ENCODE data around the gene BOD1. TPM values are rescaled to one million over a fixed set of nuclear protein-coding genes. Genes with fewer than 3 reads are reported as not detected.
A peak's percentile ranks its signal among the peaks of the same experiment; 100 is the strongest.

BOD1 gene
- total and polyA plus RNA-seq, 2 donors (not counting 1 experiment from before 2014, with no cell fraction given) = 60.7 to 86.9 TPM

GRCh38 chr5:173567548-173567947, 48.9 kb downstream of the BOD1 start:
- Histone ChIP-seq H3K9ac (ENCODE audit: insufficient read depth, low read length) (no peak overlapping the region), H2AFZ (ENCODE audit: low read length) (no peak overlapping the region), H3K79me2 (ENCODE audit: control insufficient read depth, insufficient read depth, low read length) (no peaks in the 10 kb centered on the region), H3K4me2 (ENCODE audit: extremely low read depth, insufficient read depth, low read length) (no peak overlapping the region), H3K27ac (ENCODE audit: insufficient read depth, low read length) (no peak overlapping the region), H3K27me3 (ENCODE audit: control insufficient read depth, insufficient read depth, low read length) (no peaks in the 10 kb centered on the region), H3K36me3 (ENCODE audit: control insufficient read depth, insufficient read depth, low read length) (no peaks in the 10 kb centered on the region), H3K4me1 (ENCODE audit: control insufficient read depth, extremely low read depth, insufficient read depth, low read length) (no peaks in the 10 kb centered on the region), H3K9me3 (ENCODE audit: control insufficient read depth, insufficient read depth, low read depth, low read length) (no peaks in the 10 kb centered on the region), H4K20me1 (ENCODE audit: control insufficient read depth, extremely low read depth, insufficient read depth, low read length) (no peaks in the 10 kb centered on the region), H3K4me3 (replicated peaks in 1 of 4; ENCODE audit: control extremely low read depth in 1 of 4, insufficient read depth in 1 of 4, low read depth in 3 of 4, low read length in 4 of 4) (no peak overlapping the region)
- TF ChIP-seq EZH2 (IDR thresholded peaks at IDR 0.05; ENCODE audit: low read length, missing control alignments) (no peak), CTCF (conservative IDR thresholded peaks at IDR 0.05 in 1 of 2, IDR thresholded peaks at IDR 0.05 in 1 of 2; ENCODE audit: low read depth in 1 of 2, low read length in 2 of 2) (no peak)
- DNase-seq (ENCODE audit: low read depth in 2 of 2) = peak; percentile 27 to 62

- H3K79me2 ChIP-seq (ENCODE audit: control insufficient read depth, insufficient read depth, low read length) = no peaks in the 10 kb centered on the region
- H3K27me3 ChIP-seq (ENCODE audit: control insufficient read depth, insufficient read depth, low read length) = no peaks in the 10 kb centered on the region
- no peaks in the 10 kb centered on the region for H3K4me1 ChIP-seq (ENCODE audit: control insufficient read depth, extremely low read depth, insufficient read depth, low read length)
- no peak for DNase-seq (ENCODE audit: low read depth in 2 of 2)
- H4K20me1 ChIP-seq (ENCODE audit: control insufficient read depth, extremely low read depth, insufficient read depth, low read length) = no peaks in the 10 kb centered on the region
- H3K27ac ChIP-seq (ENCODE audit: insufficient read depth, low read length) = no peak overlapping the region
- H2AFZ ChIP-seq (ENCODE audit: low read length) = no peak overlapping the region
- no peak overlapping the region for H3K4me2 ChIP-seq (ENCODE audit: extremely low read depth, insufficient read depth, low read length)
- TF ChIP-seq EZH2 (IDR thresholded peaks at IDR 0.05; ENCODE audit: low read length, missing control alignments) = no peak
- TF ChIP-seq CTCF (conservative IDR thresholded peaks at IDR 0.05 in 1 of 2, IDR thresholded peaks at IDR 0.05 in 1 of 2; ENCODE audit: low read depth in 1 of 2, low read length in 2 of 2) = no peak
- no peaks in the 10 kb centered on the region for H3K36me3 ChIP-seq (ENCODE audit: control insufficient read depth, insufficient read depth, low read length)
- no peak overlapping the region for H3K4me3 ChIP-seq (replicated peaks in 1 of 4; ENCODE audit: control extremely low read depth in 1 of 4, insufficient read depth in 1 of 4, low read depth in 3 of 4, low read length in 4 of 4)
- no peak overlapping the region for H3K9ac ChIP-seq (ENCODE audit: insufficient read depth, low read length)
- no peaks in the 10 kb centered on the region for H3K9me3 ChIP-seq (ENCODE audit: control insufficient read depth, insufficient read depth, low read depth, low read length)
Measured at GRCh38 chr5:173565491-173566072, 50.9 kb downstream of the BOD1 start.

GRCh38 chr5:173564106-173564505, 52.3 kb downstream of the BOD1 start:
- Histone ChIP-seq H3K27me3 (ENCODE audit: control insufficient read depth, insufficient read depth, low read length) (no peaks in the 10 kb centered on the region), H3K4me2 (ENCODE audit: extremely low read depth, insufficient read depth, low read length) (no peak overlapping the region), H3K9ac (ENCODE audit: insufficient read depth, low read length) (no peak overlapping the region), H4K20me1 (ENCODE audit: control insufficient read depth, extremely low read depth, insufficient read depth, low read length) (no peaks in the 10 kb centered on the region), H3K9me3 (ENCODE audit: control insufficient read depth, insufficient read depth, low read depth, low read length) (no peaks in the 10 kb centered on the region), H3K4me1 (ENCODE audit: control insufficient read depth, extremely low read depth, insufficient read depth, low read length) (no peaks in the 10 kb centered on the region), H3K4me3 (replicated peaks in 1 of 4; ENCODE audit: control extremely low read depth in 1 of 4, insufficient read depth in 1 of 4, low read depth in 3 of 4, low read length in 4 of 4) (no peak overlapping the region), H2AFZ (ENCODE audit: low read length) (no peak overlapping the region), H3K79me2 (ENCODE audit: control insufficient read depth, insufficient read depth, low read length) (no peaks in the 10 kb centered on the region), H3K36me3 (ENCODE audit: control insufficient read depth, insufficient read depth, low read length) (no peaks in the 10 kb centered on the region), H3K27ac (ENCODE audit: insufficient read depth, low read length) (no peak overlapping the region)
- DNase-seq (ENCODE audit: low read depth in 2 of 2) = no peak
- TF ChIP-seq EZH2 (IDR thresholded peaks at IDR 0.05; ENCODE audit: low read length, missing control alignments) = no peak
- TF ChIP-seq CTCF (conservative IDR thresholded peaks at IDR 0.05 in 1 of 2, IDR thresholded peaks at IDR 0.05 in 1 of 2; ENCODE audit: low read depth in 1 of 2, low read length in 2 of 2) = no peak
